Left colon (tissue), 2 donors: Measurements from ENCODE around the gene SATB1. TPM values are rescaled to one million over a fixed set of nuclear protein-coding genes. Genes with fewer than 3 reads are reported as not detected.
"Not testable (repeated sequence)": the region's sequence is repeated elsewhere in the genome, so short reads cannot be mapped to it uniquely, and the experiment has no call there.

Source experiments
- ATAC-seq: fragments of 200-7000 bp; cut with Tn5 transposase; one replicate; pipeline ENCODE4 v1.9.1; 2020; ENCODE audit warnings: mild to moderate bottlenecking, moderate library complexity
- DNase-seq, 2 donors: peaks; one replicate each; pipeline ENCODE4 v3.0.0-alpha.2; 2020
- intact Hi-C, 2 donors: fragments of 100-400 bp; cut with DNase I in 1 of 2; cut with micrococcal nuclease in 1 of 2; formaldehyde crosslinking; loops; one replicate each; pipeline versions ENCODE4 v1.11.2 to v1.14.0; 2022; cut with DNase I, micrococcal nuclease
- total RNA-seq, 2 donors: library from RNA; stranded (reverse); fragmentation: NEBNext Ultra II Directional; extraction: Animal tissue kit (Norgen Biotek cat#: 25700); gene quantifications; one replicate each; pipeline ENCODE4 v1.2.1, GENCODE V29; 2021
- donor health status: DM: no; HTN: no; CAD: no.
- donor health status: DM: yes; HTN: yes; CAD: no.

The SATB1 gene
- total RNA-seq, 2 donors from 2014 or later: 27.2 to 38.3 TPM

DNA sequence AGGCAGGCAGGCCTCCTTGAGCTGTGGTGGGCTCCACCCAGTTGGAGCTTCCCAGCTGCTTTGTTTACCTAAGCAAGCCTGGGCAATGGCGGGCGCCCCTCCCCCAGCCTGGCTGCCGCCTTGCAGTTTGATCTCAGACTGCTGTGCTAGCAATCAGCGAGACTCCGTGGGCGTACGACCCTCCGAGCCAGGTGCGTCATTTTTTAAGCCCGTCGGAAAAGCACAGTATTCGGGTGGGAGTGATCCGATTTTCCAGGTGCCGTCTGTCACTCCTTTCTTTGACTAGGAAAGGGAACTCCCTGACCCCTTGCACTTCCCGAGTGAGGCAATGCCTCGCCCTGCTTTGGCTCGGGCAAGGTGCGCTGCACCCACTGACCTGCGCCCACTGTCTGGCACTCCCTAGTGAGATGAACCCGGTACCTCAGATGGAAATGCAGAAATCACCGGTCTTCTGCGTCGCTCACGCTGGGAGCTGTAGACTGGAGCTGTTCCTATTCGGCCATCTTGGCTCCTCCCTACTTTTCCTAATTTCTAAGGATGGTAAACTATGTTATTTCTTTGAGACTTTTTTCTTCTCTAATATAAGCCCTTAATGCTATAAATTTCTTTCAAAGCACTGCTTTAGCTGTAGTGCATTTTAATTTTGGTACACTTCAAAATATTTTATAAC is 94.2 kb downstream of the SATB1 start:
- ATAC-seq: peak; percentile 76
- DNase-seq: peak; percentile 64 to 72
- intact Hi-C loops: not testable (repeated sequence)

DNA sequence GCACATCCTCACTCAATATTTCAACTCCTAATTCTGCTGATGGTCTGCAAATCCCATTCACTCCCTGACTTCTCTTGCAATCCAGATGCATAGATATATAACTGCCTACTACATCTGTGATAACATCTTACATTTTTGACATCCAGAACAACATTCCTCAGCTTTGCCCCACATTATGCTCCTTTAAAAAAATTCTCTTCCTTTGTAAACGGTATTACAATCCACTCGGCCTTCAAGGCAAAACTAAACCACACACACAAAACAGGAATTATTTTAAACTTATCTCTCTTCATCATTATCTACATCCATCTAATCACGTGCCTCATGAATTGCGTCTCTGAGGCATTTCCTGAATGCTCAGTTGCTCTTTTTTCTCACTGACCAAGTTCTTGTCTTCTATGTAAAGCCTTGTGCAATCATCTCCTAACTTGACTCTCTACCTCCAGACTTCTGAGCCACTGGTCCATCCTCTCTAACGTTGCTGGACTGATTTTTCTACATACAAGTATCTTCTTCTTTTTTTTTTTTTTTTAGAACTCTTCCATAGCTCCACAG is 117.0 kb downstream of the SATB1 start:
- intact Hi-C loops: no loop called here
- DNase-seq (no peak), ATAC-seq (no peak)

GRCh38 chr3:18307529-18307928 is 117.6 kb downstream of the SATB1 start:
- intact Hi-C loops: no loop called here
- no peak for ATAC-seq
- no peak for DNase-seq

DNA sequence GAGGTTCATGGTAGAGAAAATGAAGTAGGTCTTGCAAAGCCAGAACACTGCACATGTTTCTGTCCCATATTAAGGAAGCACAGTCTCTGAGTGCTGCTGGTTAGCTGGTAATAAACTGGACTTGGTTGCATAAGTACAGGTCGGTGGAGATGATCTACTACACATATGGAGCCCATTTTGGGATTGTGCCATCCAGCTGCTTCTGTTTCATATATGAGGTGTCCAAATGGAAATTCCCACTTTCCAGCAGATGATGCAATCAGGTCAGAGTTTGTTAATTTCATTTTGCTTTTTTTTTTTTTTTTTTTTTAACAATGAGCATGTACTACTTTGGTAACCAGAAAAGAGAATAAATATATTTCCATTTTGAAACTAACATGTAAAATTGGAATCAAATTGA is 122.6 kb downstream of the SATB1 start:
- DNase-seq: no peak
- intact Hi-C loops: no loop called here
- ATAC-seq: no peak

GRCh38 chr3:18301781-18302180 is 123.4 kb downstream of the SATB1 start:
- ATAC-seq: no peak
- intact Hi-C loops: no loop called here
- DNase-seq: no peak

DNA sequence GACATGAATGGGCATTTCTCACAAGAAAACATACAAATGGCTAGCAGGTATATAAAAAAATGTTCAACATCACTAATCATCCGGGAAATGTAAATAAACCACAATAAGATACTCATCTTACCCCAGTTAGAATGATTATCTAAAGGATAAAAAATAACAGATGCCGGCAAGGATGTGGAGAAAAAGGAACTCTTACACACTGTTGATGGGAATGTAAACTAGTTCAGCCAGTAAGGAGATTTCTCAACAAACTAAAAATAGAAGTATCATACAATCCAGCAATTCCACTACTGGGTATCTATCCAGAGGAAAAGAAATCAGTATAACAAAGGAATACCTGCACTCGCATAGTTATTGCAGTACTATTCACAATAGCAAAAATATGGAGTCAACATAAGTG is 124.2 kb downstream of the SATB1 start:
- DNase-seq (no peak), ATAC-seq (no peak)
- intact Hi-C loops: no loop called here

GRCh38 chr3:18297126-18297525 is 128.0 kb downstream of the SATB1 start:
- intact Hi-C loops: no loop called here
- DNase-seq: no peak
- no peak for ATAC-seq
